Upper lobe of left lung (tissue), 6 donors: ENCODE results near the gene PSMG4. TPM values are rescaled to one million over a fixed set of nuclear protein-coding genes. Genes with fewer than 3 reads are reported as not detected.

ENCODE experiments used
- ATAC-seq, 2 donors: fragments of 200-7000 bp; cut with Tn5 transposase; one replicate each; pipeline ENCODE4 v1.9.1; 2022; ENCODE audit warnings: mild to moderate bottlenecking in 2 of 2, moderate library complexity in 2 of 2; ENCODE audit not compliant: low FRiP score in 2 of 2
- DNase-seq, 2 donors: peaks; one replicate each; pipeline ENCODE4 v3.0.0-alpha.2; 2019 to 2020
- H3K27ac ChIP-seq, 4 donors: fragments of 200-600 bp; sonication (generic); one replicate each; pipeline ENCODE4 v1.5.1; 2016 to 2019
- H3K27me3 ChIP-seq, 4 donors: fragments of 200-600 bp; sonication (generic); one replicate each; pipeline ENCODE4 v1.5.1; 2017 to 2019
- H3K36me3 ChIP-seq, 4 donors: fragments of 200-600 bp; sonication (generic); one replicate each; pipeline ENCODE4 v1.5.1; 2016 to 2019
- H3K4me1 ChIP-seq, 4 donors: fragments of 200-600 bp; sonication (generic); one replicate each; pipeline ENCODE4 v1.5.1; 2018 to 2019
- H3K4me3 ChIP-seq, 4 donors: fragments of 200-600 bp; sonication (generic); one replicate each; pipeline ENCODE4 v1.5.1; 2017 to 2019; ENCODE audit warnings: mild to moderate bottlenecking in 2 of 4, moderate library complexity in 1 of 4
- H3K9me3 ChIP-seq, 4 donors: fragments of 200-600 bp; sonication (generic); one replicate each; pipeline ENCODE4 v1.5.1; 2018 to 2019
- EP300 ChIP-seq, 4 donors: sonication (generic); formaldehyde crosslinking; IDR thresholded peaks; one replicate each; pipeline ENCODE4 v1.5.1; 2017; ENCODE audit warnings: antibody characterized with exemption in 4 of 4, control low read depth in 2 of 4
- POLR2A ChIP-seq, 4 donors: fragments of 450-650 bp; IDR thresholded peaks; one replicate each; pipeline ENCODE4 v1.5.1; 2016 to 2017; ENCODE audit warnings: antibody characterized with exemption in 4 of 4, mild to moderate bottlenecking in 2 of 4
- POLR2AphosphoS5 ChIP-seq, 2 donors: sonication (generic); formaldehyde crosslinking; IDR thresholded peaks; one replicate each; pipeline ENCODE4 v1.5.1; 2017; ENCODE audit warnings: antibody characterized with exemption in 2 of 2
- WGBS, 2 donors: methylation state at CpG; one replicate each; pipeline ENCODE4 v1.1.5; 2017 to 2018; 5-methylcytosine and 5-hydroxymethylcytosine counted together
- total RNA-seq, 6 donors: library from RNA; depleted of rRNA in 4 of 6; stranded (reverse); fragments of >200 nt in 4 of 6; gene quantifications; one replicate each; pipeline versions ENCODE4 v1.1.0 to v1.2.1, GENCODE V29; 2016 to 2021
- TF ChIP-seq, protein P1 (sequence below), 6 experiments: fragments of 450-650 bp in 4 of 6; fragments of 200-600 bp in 2 of 6; sonication (generic) in 2 of 6; IDR thresholded peaks; one replicate each; pipeline ENCODE4 v1.5.1; 2016 to 2019; ENCODE audit warnings: antibody characterized with exemption in 6 of 6
- donor health status: DM: no; HTN: no; CAD: no; lungs with moderate emphysema.
- donor health status: DM: no; HTN: yes; CAD: no; lungs with severe emphysema.

The PSMG4 gene
- total RNA-seq, 6 donors from 2014 or later, result 17.0 to 24.5 (median 22.9) TPM

DNA sequence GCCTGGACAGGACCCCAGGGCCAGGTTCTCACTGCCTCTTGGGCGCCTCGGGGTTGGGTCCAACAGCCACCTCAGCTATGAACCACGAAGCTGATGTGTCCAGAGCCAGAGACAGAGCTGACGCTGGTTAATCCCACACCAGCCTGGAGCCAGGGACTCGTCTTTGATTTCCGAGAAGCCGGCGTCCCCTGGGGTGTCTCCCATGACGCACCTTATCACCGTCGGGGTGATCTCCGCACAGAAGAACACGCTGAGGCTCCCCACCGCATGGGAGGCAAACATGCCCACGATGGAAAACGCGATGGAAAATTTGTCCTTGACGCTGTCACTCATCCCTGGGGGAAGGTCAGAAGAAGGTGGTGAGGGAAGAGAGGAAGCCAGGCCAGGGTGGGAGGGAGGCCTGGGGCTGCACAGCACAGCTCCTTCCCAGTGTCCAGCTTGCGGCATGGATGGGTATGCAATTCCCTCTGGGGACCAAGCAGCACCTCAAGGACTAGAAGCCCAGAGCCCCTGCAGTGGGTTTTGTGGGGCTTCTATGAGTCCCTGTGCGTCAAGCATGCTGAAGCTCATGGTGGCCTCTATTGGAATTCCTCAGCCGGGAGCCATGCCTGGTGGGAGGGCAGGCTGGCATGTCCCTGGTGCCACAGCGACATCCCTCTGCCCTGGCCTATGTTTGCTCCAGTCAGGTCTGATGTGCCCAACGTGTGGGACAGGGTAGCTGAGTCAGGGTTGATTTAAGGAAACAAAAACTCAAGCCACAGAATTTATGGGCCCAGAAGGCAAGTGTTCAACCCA is 25.1 kb downstream of the PSMG4 start:
- ATAC-seq (no peak), DNase-seq (no peak)

DNA sequence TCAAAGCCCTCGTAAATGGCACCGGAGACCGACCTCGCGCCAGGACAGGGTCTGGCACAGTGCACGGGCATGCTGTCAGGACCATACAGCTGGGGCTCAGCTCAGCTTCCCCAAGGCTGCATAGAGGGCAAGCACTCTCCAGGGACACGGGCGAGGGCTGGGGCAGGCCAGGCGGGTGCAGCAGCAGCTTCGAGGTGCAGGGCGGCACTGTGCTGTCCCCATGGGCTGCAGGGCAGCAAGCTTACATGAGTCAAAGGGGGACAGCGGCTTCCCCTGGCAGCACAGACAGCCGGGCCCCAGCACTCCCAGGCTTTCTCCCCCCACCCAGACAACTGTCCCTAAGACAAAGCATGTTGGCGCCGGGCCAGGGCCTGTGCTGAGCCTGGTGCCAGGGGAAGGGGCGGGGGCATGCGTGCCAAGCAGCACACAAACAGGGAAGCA is 25.7 kb downstream of the PSMG4 start:
- peaks cover 10 to 24% (median 18%) of the 10 kb centered on the region in 4 donors for H3K4me1 ChIP-seq
- H3K27me3 ChIP-seq, result no peaks in the 10 kb centered on the region
- WGBS, 2 donors, result 73 to 90% methylated on average over 13 to 17 of the region's 17 CpGs
- ATAC-seq, result no peak
- DNase-seq, result peak in 1 of 2 donors; percentile 52
- H3K4me3 ChIP-seq, result no peak overlapping the region
- H3K9me3 ChIP-seq, result no peaks in the 10 kb centered on the region
- H3K36me3 ChIP-seq, result peaks cover 0 to 7% (median 2%) of the 10 kb centered on the region in 4 donors
- TF ChIP-seq POLR2AphosphoS5 (IDR thresholded peaks at IDR 0.05) (peak in 1 of 2 donors; percentile 52), POLR2A (IDR thresholded peaks at IDR 0.05) (no peak), EP300 (IDR thresholded peaks at IDR 0.05) (no peak)
- TF ChIP-seq, protein P1, sequence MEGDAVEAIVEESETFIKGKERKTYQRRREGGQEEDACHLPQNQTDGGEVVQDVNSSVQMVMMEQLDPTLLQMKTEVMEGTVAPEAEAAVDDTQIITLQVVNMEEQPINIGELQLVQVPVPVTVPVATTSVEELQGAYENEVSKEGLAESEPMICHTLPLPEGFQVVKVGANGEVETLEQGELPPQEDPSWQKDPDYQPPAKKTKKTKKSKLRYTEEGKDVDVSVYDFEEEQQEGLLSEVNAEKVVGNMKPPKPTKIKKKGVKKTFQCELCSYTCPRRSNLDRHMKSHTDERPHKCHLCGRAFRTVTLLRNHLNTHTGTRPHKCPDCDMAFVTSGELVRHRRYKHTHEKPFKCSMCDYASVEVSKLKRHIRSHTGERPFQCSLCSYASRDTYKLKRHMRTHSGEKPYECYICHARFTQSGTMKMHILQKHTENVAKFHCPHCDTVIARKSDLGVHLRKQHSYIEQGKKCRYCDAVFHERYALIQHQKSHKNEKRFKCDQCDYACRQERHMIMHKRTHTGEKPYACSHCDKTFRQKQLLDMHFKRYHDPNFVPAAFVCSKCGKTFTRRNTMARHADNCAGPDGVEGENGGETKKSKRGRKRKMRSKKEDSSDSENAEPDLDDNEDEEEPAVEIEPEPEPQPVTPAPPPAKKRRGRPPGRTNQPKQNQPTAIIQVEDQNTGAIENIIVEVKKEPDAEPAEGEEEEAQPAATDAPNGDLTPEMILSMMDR (IDR thresholded peaks at IDR 0.05), result no peak
- peak overlapping the region in 1 of 4 donors; percentile 38 for H3K27ac ChIP-seq

More for the DNA sequence above, 25.1 kb downstream of the PSMG4 start:
- H3K27me3 ChIP-seq, result no peaks in the 10 kb centered on the region
- peak overlapping the region in 1 of 4 donors; percentile 38 for H3K27ac ChIP-seq
- 92 to 100% methylated on average over 10 to 23 of the region's 23 CpGs for WGBS, 2 donors
- peaks cover 0 to 7% (median 2%) of the 10 kb centered on the region in 4 donors for H3K36me3 ChIP-seq
- no peaks in the 10 kb centered on the region for H3K9me3 ChIP-seq
- no peak overlapping the region for H3K4me3 ChIP-seq
- TF ChIP-seq POLR2A (IDR thresholded peaks at IDR 0.05) (no peak), POLR2AphosphoS5 (IDR thresholded peaks at IDR 0.05) (no peak), EP300 (IDR thresholded peaks at IDR 0.05) (no peak)
- TF ChIP-seq, protein P1 (IDR thresholded peaks at IDR 0.05), result no peak
- H3K4me1 ChIP-seq, result peaks cover 10 to 24% (median 18%) of the 10 kb centered on the region in 4 donors

DNA sequence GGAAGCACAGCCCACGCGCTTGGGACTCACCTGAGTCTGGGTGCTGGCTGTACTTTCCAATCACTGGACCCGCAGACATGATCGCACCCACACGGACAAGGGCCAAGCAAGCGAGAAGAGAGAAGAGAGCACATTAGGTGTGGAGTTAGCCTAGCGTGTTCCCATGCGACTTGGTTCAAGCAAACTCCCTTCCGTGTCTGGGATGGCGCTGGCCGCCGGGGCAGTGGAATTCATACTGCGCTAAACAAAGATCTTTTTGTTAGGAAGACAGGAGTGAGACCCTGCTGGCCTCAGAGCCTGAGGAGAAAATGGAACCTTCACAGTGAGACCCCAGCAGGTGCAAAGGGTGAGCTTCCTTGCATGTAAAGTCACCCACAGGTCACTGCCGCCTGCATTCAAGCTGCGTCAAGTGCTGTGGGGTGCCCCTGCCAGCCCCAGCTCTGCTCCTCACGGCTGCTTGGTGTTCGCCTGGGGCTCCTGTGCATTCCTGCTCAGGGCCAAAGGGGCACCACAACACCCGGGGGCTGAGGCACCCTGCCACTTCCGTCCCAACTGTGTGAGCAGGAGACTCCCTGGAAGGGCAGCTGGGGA is 26.4 kb downstream of the PSMG4 start:
- DNase-seq, result no peak

DNA sequence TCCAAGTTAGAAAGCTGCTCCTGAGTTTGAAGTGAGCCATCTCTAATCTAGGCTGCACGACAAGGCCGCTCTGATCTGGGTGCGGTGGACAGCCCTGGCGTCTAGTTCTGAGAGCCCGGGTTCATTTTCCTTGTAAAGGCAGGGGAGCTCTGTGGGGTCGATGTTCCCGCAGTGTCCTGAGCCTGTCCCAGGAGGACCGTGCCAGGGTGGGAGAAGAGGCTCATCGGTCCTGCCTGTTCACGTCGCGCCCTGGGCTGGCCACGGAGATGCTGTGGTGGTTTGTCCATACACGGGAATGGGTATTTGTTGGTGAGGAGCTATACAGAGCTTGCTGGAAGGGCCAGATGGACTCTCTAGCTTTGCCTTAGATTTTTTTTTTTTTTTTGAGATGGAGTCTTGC is 27.0 kb downstream of the PSMG4 start:
- Histone ChIP-seq H3K4me3 (no peak overlapping the region), H3K9me3 (no peaks in the 10 kb centered on the region), H3K36me3 (peaks cover 0 to 7% (median 2%) of the 10 kb centered on the region in 4 donors), H3K4me1 (peaks cover 10 to 21% (median 18%) of the 10 kb centered on the region in 4 donors), H3K27ac (peak overlapping the region in 1 of 4 donors; percentile 38), H3K27me3 (no peaks in the 10 kb centered on the region)
- WGBS, 2 donors, result 88 to 96% methylated on average over 9 to 14 of the region's 14 CpGs
- ATAC-seq (no peak), DNase-seq (no peak)
- TF ChIP-seq, protein P1 (IDR thresholded peaks at IDR 0.05), result no peak

More for the DNA sequence above, 26.4 kb downstream of the PSMG4 start:
- Histone ChIP-seq H3K4me1 (peaks cover 10 to 21% (median 18%) of the 10 kb centered on the region in 4 donors), H3K27ac (peak overlapping the region in 1 of 4 donors; percentile 38), H3K9me3 (no peaks in the 10 kb centered on the region), H3K36me3 (peaks cover 0 to 7% (median 2%) of the 10 kb centered on the region in 4 donors), H3K4me3 (no peak overlapping the region), H3K27me3 (no peaks in the 10 kb centered on the region)
- no peak for ATAC-seq
- TF ChIP-seq POLR2AphosphoS5 (IDR thresholded peaks at IDR 0.05) (no peak), EP300 (IDR thresholded peaks at IDR 0.05) (no peak), POLR2A (IDR thresholded peaks at IDR 0.05) (no peak)
- TF ChIP-seq, protein P1 (IDR thresholded peaks at IDR 0.05), result no peak
- 90 to 95% methylated on average over 15 to 19 of the region's 19 CpGs for WGBS, 2 donors
